HepG2 (cell line): ENCODE results near the gene ADAMTS13. TPM values are rescaled to one million over a fixed set of nuclear protein-coding genes. Genes with fewer than 3 reads are reported as not detected.

ENCODE experiments used
- ADNP ChIP-seq: sonication (generic); formaldehyde crosslinking; IDR thresholded peaks from 2 replicates; pipeline ENCODE4 v1.4.0; 2020; ENCODE audit warnings: missing genetic modification reagents
- CBX2 ChIP-seq, 2 experiments: fragments of 200-600 bp in 1 of 2; sonication (generic); formaldehyde crosslinking in 1 of 2; IDR thresholded peaks; 2 replicates each; pipeline versions ENCODE4 v1.7.0 to v1.8.1; 2018 to 2022; ENCODE audit warnings: low read depth in 2 of 2, low read length in 1 of 2, mild to moderate bottlenecking in 1 of 2, missing genetic modification reagents in 1 of 2
- CEBPB ChIP-seq: IDR thresholded peaks from 2 replicates; pipeline ENCODE4 v1.6.1; 2011; ENCODE audit warnings: low read depth, low read length, improper control_type of control experiment, borderline replicate concordance
- EED ChIP-seq: sonication (generic); formaldehyde crosslinking; IDR thresholded peaks from 2 replicates; pipeline ENCODE4 v1.5.0; 2020; ENCODE audit warnings: mild to moderate bottlenecking, missing genetic modification reagents
- ESRRA ChIP-seq: sonication (generic); formaldehyde crosslinking; IDR thresholded peaks from 2 replicates; pipeline ENCODE4 v1.5.1; 2020; ENCODE audit warnings: mild to moderate bottlenecking, low read depth, missing genetic modification reagents
- FOXO1 ChIP-seq: sonication (generic); formaldehyde crosslinking; IDR thresholded peaks from 2 replicates; pipeline ENCODE4 v1.4.0; 2020; ENCODE audit warnings: missing genetic modification reagents
- GABPB1 ChIP-seq: IDR thresholded peaks from 2 replicates; pipeline ENCODE4 v1.6.1; 2016; ENCODE audit warnings: mild to moderate bottlenecking, missing genetic modification reagents, moderate library complexity, missing compliant biosample characterization
- ISL2 ChIP-seq: sonication (generic); formaldehyde crosslinking; IDR thresholded peaks from 2 replicates; pipeline ENCODE4 v1.5.0; 2020; ENCODE audit warnings: missing genetic modification reagents
- NR2C2 ChIP-seq: sonication (generic); formaldehyde crosslinking; IDR thresholded peaks from 2 replicates; pipeline ENCODE4 v1.4.0; 2020; ENCODE audit warnings: missing genetic modification reagents, mild to moderate bottlenecking, moderate library complexity, borderline replicate concordance
- POLR2A ChIP-seq, 2 experiments: IDR thresholded peaks; 2 replicates each; pipeline ENCODE4 v1.6.1; 2011; ENCODE audit warnings: low read depth in 2 of 2, low read length in 2 of 2, mild to moderate bottlenecking in 1 of 2, moderate library complexity in 1 of 2; ENCODE audit not compliant: insufficient read depth in 1 of 2
- SAP130 ChIP-seq: IDR thresholded peaks from 2 replicates; pipeline ENCODE4 v1.6.1; 2016; ENCODE audit warnings: low read depth
- SOX6 ChIP-seq, 2 experiments: fragments of 450-650 bp in 1 of 2; sonication (generic) in 1 of 2; formaldehyde crosslinking in 1 of 2; IDR thresholded peaks; 2 replicates each; pipeline versions ENCODE4 v1.4.0 to v1.6.1; 2017 to 2020; ENCODE audit warnings: antibody characterized with exemption in 1 of 2, mild to moderate bottlenecking in 1 of 2, missing genetic modification reagents in 1 of 2
- SPEN ChIP-seq: sonication (generic); formaldehyde crosslinking; IDR thresholded peaks from 2 replicates; pipeline ENCODE4 v1.5.1; 2020; ENCODE audit warnings: low read depth, mild to moderate bottlenecking, missing genetic modification reagents
- SYNCRIP ChIP-seq: fragments of 200-400 bp; formaldehyde crosslinking; IDR thresholded peaks from 2 replicates; pipeline ENCODE4 v1.6.1; 2018; ENCODE audit warnings: mild to moderate bottlenecking, low read depth, low read length; ENCODE audit not compliant: insufficient read depth
- TARDBP ChIP-seq: sonication (generic); formaldehyde crosslinking; IDR thresholded peaks from 2 replicates; pipeline ENCODE4 v1.8.0; 2022; ENCODE audit warnings: mild to moderate bottlenecking, missing genetic modification reagents
- ZBTB1 ChIP-seq: sonication (generic); formaldehyde crosslinking; IDR thresholded peaks from 2 replicates; pipeline ENCODE4 v1.4.0; 2020; ENCODE audit warnings: missing genetic modification reagents, borderline replicate concordance
- ZFP62 ChIP-seq: sonication (generic); formaldehyde crosslinking; IDR thresholded peaks from 2 replicates; pipeline ENCODE4 v1.4.0; 2020; ENCODE audit warnings: missing genetic modification reagents
- ZNF292 ChIP-seq: sonication (generic); formaldehyde crosslinking; IDR thresholded peaks from 2 replicates; pipeline ENCODE4 v1.8.1; 2022; ENCODE audit warnings: mild to moderate bottlenecking, low read depth, missing genetic modification reagents, borderline replicate concordance
- ZNF331 ChIP-seq: sonication (generic); formaldehyde crosslinking; IDR thresholded peaks from 2 replicates; pipeline ENCODE4 v1.4.0; 2020; ENCODE audit warnings: missing genetic modification reagents
- ZNF703 ChIP-seq: sonication (generic); formaldehyde crosslinking; IDR thresholded peaks from 2 replicates; pipeline ENCODE4 v1.5.1; 2020; ENCODE audit warnings: missing genetic modification reagents, mild to moderate bottlenecking, moderate library complexity, borderline replicate concordance
- ZNF709 ChIP-seq: sonication (generic); formaldehyde crosslinking; IDR thresholded peaks from 2 replicates; pipeline ENCODE4 v1.5.0; 2020; ENCODE audit warnings: mild to moderate bottlenecking, missing genetic modification reagents
- ZNF720 ChIP-seq: sonication (generic); formaldehyde crosslinking; IDR thresholded peaks from 2 replicates; pipeline ENCODE4 v1.4.0; 2020; ENCODE audit warnings: missing genetic modification reagents
- ZNF782 ChIP-seq: sonication (generic); formaldehyde crosslinking; IDR thresholded peaks from 2 replicates; pipeline ENCODE4 v1.4.0; 2020; ENCODE audit warnings: missing genetic modification reagents, mild to moderate bottlenecking, borderline replicate concordance
- polyA plus RNA-seq, 8 experiments: library from polyadenylated mRNA; depleted of rRNA in 3 of 8; stranded (reverse) in 7 of 8; unstranded in 1 of 8; fragments of >200 nt; fragmentation: Illumina TruSeq in 4 of 8; extraction: Trizol in 4 of 8; gene quantifications; 2 replicates each; pipeline versions ENCODE4 v1.2.1 to v1.2.3, GENCODE V29; 2011 to 2016; ENCODE audit warnings: low read depth in 4 of 8, missing spikeins in 1 of 8, mixed read lengths in 1 of 8; ENCODE audit not compliant: insufficient read depth in 1 of 8
- total RNA-seq, 5 experiments: library from RNA; depleted of rRNA; stranded (reverse); fragments of >200 nt; fragmentation: Illumina TruSeq; extraction: Trizol; gene quantifications; 2 replicates each; pipeline ENCODE4 v1.2.3, GENCODE V29; 2016; ENCODE audit warnings: low read depth in 1 of 5
- TF ChIP-seq, protein P1 (sequence below): sonication (generic); formaldehyde crosslinking; IDR thresholded peaks from 2 replicates; pipeline ENCODE4 v1.5.1; 2020; ENCODE audit warnings: mild to moderate bottlenecking, missing genetic modification reagents, moderate library complexity
- TF ChIP-seq, protein P2 (sequence below): sonication (generic); formaldehyde crosslinking; IDR thresholded peaks from 2 replicates; pipeline ENCODE4 v1.4.0; 2020; ENCODE audit warnings: missing genetic modification reagents
- TF ChIP-seq, protein P3 (sequence below): sonication (generic); formaldehyde crosslinking; IDR thresholded peaks from 2 replicates; pipeline ENCODE4 v1.5.0; 2020; ENCODE audit warnings: missing genetic modification reagents
- TF ChIP-seq, protein P4 (sequence below): sonication (generic); formaldehyde crosslinking; IDR thresholded peaks from 2 replicates; pipeline ENCODE4 v1.4.0; 2020; ENCODE audit warnings: low read depth, mild to moderate bottlenecking, missing genetic modification reagents

The ADAMTS13 gene
- total and polyA plus RNA-seq, 2 of the 13 experiments (the other 11 are each of a cell fraction or from before 2014, with no cell fraction given), result 0.91 to 4.5 TPM

DNA sequence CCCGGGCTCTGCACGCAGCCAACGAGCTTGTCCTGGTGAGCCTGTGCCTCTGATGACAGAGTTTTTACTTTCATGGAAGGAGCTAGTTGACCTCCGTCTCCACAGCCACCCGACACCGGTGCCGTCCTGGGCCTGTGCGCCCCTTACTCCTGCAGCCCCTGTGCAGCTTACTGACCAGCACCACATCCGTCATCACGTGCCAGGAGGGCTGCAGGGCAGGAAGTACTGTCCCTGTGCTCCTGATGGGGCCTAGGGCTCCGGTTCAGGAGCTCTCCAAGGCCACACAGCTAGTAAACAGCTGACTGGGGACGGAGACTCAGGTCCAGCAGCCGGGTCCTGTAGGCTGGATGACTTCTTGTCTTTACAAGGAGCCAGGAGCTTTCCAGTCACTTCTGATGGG, 35.8 kb upstream of the ADAMTS13 start (continued):
- TF ChIP-seq, protein P1, sequence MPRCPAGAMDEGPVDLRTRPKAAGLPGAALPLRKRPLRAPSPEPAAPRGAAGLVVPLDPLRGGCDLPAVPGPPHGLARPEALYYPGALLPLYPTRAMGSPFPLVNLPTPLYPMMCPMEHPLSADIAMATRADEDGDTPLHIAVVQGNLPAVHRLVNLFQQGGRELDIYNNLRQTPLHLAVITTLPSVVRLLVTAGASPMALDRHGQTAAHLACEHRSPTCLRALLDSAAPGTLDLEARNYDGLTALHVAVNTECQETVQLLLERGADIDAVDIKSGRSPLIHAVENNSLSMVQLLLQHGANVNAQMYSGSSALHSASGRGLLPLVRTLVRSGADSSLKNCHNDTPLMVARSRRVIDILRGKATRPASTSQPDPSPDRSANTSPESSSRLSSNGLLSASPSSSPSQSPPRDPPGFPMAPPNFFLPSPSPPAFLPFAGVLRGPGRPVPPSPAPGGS, result peak; percentile 64; the same call in 1 of the 2 replicates
- peak; percentile 76 for TF ChIP-seq SAP130 (CRISPR knock-in tag)
- TF ChIP-seq ZNF782 (CRISPR knock-in tag), result no peak
- peak; percentile 93 for TF ChIP-seq FOXO1 (CRISPR knock-in tag)
- TF ChIP-seq SPEN (CRISPR knock-in tag), result 0 out of 2 replicates have a peak, but pooled peaks have one; percentile 32
- TF ChIP-seq ADNP, result 0 out of 2 replicates have a peak, but pooled peaks have one; percentile 39
- peak; percentile 41; the same call in 1 of the 2 replicates for TF ChIP-seq TARDBP
- TF ChIP-seq SOX6 (IDR thresholded peaks at IDR 0.05), result no peak
- peak; percentile 44 for TF ChIP-seq SOX6 (CRISPR knock-in tag; IDR thresholded peaks at IDR 0.05)
- 0 out of 2 replicates have a peak, but pooled peaks have one; percentile 24 for TF ChIP-seq ESRRA
- TF ChIP-seq NR2C2, result no peak
- TF ChIP-seq ZBTB1 (CRISPR knock-in tag), result no peak
- TF ChIP-seq, protein P2, sequence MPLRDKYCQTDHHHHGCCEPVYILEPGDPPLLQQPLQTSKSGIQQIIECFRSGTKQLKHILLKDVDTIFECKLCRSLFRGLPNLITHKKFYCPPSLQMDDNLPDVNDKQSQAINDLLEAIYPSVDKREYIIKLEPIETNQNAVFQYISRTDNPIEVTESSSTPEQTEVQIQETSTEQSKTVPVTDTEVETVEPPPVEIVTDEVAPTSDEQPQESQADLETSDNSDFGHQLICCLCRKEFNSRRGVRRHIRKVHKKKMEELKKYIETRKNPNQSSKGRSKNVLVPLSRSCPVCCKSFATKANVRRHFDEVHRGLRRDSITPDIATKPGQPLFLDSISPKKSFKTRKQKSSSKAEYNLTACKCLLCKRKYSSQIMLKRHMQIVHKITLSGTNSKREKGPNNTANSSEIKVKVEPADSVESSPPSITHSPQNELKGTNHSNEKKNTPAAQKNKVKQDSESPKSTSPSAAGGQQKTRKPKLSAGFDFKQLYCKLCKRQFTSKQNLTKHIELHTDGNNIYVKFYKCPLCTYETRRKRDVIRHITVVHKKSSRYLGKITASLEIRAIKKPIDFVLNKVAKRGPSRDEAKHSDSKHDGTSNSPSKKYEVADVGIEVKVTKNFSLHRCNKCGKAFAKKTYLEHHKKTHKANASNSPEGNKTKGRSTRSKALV (CRISPR knock-in tag), result peak; percentile 83; the same call in 1 of the 2 replicates
- TF ChIP-seq POLR2A (IDR thresholded peaks at IDR 0.05; ENCODE audit: insufficient read depth in 1 of 2, low read depth in 2 of 2, low read length in 2 of 2), result no peak
- peak; percentile 42; the same call in 1 of the 2 replicates for TF ChIP-seq ZNF292 (CRISPR knock-in tag)
- TF ChIP-seq ZFP62, result no peak
- TF ChIP-seq ZNF709 (CRISPR knock-in tag), result peak; percentile 31; the same call in 1 of the 2 replicates
- TF ChIP-seq EED (CRISPR knock-in tag), result 0 out of 2 replicates have a peak, but pooled peaks have one; percentile 38
- no peak for TF ChIP-seq ZNF331 (CRISPR knock-in tag)
- TF ChIP-seq ZNF720, result no peak
- no peak for TF ChIP-seq CBX2 (IDR thresholded peaks at IDR 0.05; ENCODE audit: low read depth, low read length)
- TF ChIP-seq CBX2 (CRISPR knock-in tag; IDR thresholded peaks at IDR 0.05; ENCODE audit: low read depth), result no peak
- TF ChIP-seq ISL2 (CRISPR knock-in tag), result no peak
- TF ChIP-seq, protein P3, sequence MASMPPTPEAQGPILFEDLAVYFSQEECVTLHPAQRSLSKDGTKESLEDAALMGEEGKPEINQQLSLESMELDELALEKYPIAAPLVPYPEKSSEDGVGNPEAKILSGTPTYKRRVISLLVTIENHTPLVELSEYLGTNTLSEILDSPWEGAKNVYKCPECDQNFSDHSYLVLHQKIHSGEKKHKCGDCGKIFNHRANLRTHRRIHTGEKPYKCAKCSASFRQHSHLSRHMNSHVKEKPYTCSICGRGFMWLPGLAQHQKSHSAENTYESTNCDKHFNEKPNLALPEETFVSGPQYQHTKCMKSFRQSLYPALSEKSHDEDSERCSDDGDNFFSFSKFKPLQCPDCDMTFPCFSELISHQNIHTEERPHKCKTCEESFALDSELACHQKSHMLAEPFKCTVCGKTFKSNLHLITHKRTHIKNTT, result 0 out of 2 replicates have a peak, but pooled peaks have one; percentile 51
- TF ChIP-seq CEBPB, result no peak
- TF ChIP-seq SYNCRIP, result no peak
- TF ChIP-seq, protein P4, sequence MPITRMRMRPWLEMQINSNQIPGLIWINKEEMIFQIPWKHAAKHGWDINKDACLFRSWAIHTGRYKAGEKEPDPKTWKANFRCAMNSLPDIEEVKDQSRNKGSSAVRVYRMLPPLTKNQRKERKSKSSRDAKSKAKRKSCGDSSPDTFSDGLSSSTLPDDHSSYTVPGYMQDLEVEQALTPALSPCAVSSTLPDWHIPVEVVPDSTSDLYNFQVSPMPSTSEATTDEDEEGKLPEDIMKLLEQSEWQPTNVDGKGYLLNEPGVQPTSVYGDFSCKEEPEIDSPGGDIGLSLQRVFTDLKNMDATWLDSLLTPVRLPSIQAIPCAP (CRISPR knock-in tag), result no peak
- TF ChIP-seq GABPB1, result peak; percentile 72
- no peak for TF ChIP-seq ZNF703
